LNCAP (cell line): Measurements from ENCODE around the gene IGF1R.

Experiments
- CTCF ChIP-seq: fragments of 450-650 bp; IDR thresholded peaks from 2 replicates; pipeline ENCODE4 v1.5.1; 2017; ENCODE audit warnings: mild to moderate bottlenecking

Gene IGF1R

GRCh38 chr15:98614681-98615080 is 33.7 kb upstream of the IGF1R start:
- TF ChIP-seq CTCF, result no peak

GRCh38 chr15:98616397-98616796 is 31.9 kb upstream of the IGF1R start:
- no peak for TF ChIP-seq CTCF

GRCh38 chr15:98617328-98617980 is 30.9 kb upstream of the IGF1R start:
- TF ChIP-seq CTCF, result no peak

GRCh38 chr15:98620020-98620419 is 28.3 kb upstream of the IGF1R start:
- TF ChIP-seq CTCF, result no peak

GRCh38 chr15:98621021-98621420 is 27.3 kb upstream of the IGF1R start:
- TF ChIP-seq CTCF, result no peak

GRCh38 chr15:98625614-98626013 is 22.7 kb upstream of the IGF1R start:
- no peak for TF ChIP-seq CTCF

GRCh38 chr15:98626153-98626552 is 22.2 kb upstream of the IGF1R start:
- no peak for TF ChIP-seq CTCF

GRCh38 chr15:98628216-98628615 is 20.1 kb upstream of the IGF1R start:
- no peak for TF ChIP-seq CTCF
